HL-60 (cell line): ENCODE results near the gene KIF25.

ENCODE experiments used
- GABPA ChIP-seq: IDR thresholded peaks from 2 replicates; pipeline ENCODE4 v1.6.1; 2012; ENCODE audit warnings: low read depth
- POLR2AphosphoS5 ChIP-seq: IDR thresholded peaks from 2 replicates; pipeline ENCODE4 v1.6.1; 2012; ENCODE audit warnings: low read depth
- SPI1 ChIP-seq: IDR thresholded peaks from 2 replicates; pipeline ENCODE4 v1.6.1; 2012; ENCODE audit warnings: low read depth, mild to moderate bottlenecking, borderline replicate concordance
- TF ChIP-seq, protein P1 (sequence below): IDR thresholded peaks from 2 replicates; pipeline ENCODE4 v1.6.1; 2012; ENCODE audit warnings: low read depth; ENCODE audit not compliant: insufficient replicate concordance
- TF ChIP-seq, protein P2 (sequence below): IDR thresholded peaks from one replicate; pipeline ENCODE4 v1.5.1; 2011; ENCODE audit warnings: low read length, control low read depth, inconsistent platforms; ENCODE audit not compliant: insufficient read depth

DNA sequence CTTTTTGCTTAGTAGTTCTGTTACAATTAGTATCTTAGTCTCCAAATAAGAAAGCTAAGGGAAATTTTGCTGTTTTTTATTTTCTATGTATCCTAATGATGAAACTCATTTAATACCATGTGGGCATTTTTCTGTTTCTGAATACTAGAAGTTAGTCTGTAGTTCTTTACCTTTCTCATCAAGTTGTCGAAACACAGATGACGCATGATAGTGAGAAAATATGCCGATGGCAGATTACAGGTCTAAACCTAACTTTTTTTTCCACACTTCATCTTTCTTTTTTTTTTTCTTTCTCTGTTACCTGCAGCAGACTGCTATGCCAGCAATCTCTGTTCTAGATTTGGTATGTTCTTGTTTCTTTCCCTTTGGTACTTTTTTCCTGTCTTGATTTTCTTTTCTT lies 43.3 kb upstream of the KIF25 start:
- TF ChIP-seq, protein P1, sequence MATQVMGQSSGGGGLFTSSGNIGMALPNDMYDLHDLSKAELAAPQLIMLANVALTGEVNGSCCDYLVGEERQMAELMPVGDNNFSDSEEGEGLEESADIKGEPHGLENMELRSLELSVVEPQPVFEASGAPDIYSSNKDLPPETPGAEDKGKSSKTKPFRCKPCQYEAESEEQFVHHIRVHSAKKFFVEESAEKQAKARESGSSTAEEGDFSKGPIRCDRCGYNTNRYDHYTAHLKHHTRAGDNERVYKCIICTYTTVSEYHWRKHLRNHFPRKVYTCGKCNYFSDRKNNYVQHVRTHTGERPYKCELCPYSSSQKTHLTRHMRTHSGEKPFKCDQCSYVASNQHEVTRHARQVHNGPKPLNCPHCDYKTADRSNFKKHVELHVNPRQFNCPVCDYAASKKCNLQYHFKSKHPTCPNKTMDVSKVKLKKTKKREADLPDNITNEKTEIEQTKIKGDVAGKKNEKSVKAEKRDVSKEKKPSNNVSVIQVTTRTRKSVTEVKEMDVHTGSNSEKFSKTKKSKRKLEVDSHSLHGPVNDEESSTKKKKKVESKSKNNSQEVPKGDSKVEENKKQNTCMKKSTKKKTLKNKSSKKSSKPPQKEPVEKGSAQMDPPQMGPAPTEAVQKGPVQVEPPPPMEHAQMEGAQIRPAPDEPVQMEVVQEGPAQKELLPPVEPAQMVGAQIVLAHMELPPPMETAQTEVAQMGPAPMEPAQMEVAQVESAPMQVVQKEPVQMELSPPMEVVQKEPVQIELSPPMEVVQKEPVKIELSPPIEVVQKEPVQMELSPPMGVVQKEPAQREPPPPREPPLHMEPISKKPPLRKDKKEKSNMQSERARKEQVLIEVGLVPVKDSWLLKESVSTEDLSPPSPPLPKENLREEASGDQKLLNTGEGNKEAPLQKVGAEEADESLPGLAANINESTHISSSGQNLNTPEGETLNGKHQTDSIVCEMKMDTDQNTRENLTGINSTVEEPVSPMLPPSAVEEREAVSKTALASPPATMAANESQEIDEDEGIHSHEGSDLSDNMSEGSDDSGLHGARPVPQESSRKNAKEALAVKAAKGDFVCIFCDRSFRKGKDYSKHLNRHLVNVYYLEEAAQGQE = no peak
- TF ChIP-seq, protein P2, sequence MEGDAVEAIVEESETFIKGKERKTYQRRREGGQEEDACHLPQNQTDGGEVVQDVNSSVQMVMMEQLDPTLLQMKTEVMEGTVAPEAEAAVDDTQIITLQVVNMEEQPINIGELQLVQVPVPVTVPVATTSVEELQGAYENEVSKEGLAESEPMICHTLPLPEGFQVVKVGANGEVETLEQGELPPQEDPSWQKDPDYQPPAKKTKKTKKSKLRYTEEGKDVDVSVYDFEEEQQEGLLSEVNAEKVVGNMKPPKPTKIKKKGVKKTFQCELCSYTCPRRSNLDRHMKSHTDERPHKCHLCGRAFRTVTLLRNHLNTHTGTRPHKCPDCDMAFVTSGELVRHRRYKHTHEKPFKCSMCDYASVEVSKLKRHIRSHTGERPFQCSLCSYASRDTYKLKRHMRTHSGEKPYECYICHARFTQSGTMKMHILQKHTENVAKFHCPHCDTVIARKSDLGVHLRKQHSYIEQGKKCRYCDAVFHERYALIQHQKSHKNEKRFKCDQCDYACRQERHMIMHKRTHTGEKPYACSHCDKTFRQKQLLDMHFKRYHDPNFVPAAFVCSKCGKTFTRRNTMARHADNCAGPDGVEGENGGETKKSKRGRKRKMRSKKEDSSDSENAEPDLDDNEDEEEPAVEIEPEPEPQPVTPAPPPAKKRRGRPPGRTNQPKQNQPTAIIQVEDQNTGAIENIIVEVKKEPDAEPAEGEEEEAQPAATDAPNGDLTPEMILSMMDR = no peak
- TF ChIP-seq SPI1 = no peak
- TF ChIP-seq POLR2AphosphoS5 = no peak
- TF ChIP-seq GABPA = no peak
